ENCODE data around the gene HIP1.
"Not testable (repeated sequence)": the region's sequence is repeated elsewhere in the genome, so short reads cannot be mapped to it uniquely, and the experiment has no call there.

The HIP1 gene

DNA sequence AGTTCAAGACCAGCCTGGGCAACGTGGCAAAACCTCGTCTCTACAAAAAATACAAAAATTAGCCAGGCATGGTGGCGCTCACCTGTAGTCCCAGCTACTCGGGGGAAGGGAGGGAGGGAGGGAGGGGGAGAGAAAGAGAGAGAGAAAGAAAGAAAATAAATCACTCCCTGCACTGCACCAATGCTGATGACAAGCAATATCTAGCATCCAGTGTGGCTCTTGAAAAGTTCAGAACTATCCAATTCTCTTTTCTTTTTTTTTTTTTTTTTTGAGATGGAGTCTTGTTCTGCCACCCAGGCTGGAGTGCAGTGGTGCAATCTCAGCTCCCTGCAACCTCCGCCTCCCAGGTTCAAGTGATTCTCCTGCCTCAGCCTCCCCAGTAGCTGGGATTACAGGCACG, 45.1 kb downstream of the HIP1 start:
- H3K18ac ChIP-seq (ENCODE audit: low read length); H2AK5ac ChIP-seq (ENCODE audit: low read length); H3K4ac ChIP-seq (ENCODE audit: low read depth, low read length); H3K79me1 ChIP-seq (ENCODE audit: low read length); H3K4me3 ChIP-seq (ENCODE audit: low read depth, low read length); H3K14ac ChIP-seq (ENCODE audit: low read length); H2BK120ac ChIP-seq (ENCODE audit: insufficient read depth, low read length, poor library complexity); H3K79me2 ChIP-seq (ENCODE audit: control insufficient read depth, insufficient read depth, low read length, poor library complexity); DNase-seq; H2BK5ac ChIP-seq (ENCODE audit: low read depth, low read length, poor library complexity); H4K91ac ChIP-seq (ENCODE audit: low read depth, low read length); H3K36me3 ChIP-seq (ENCODE audit: control insufficient read depth in 1 of 2, insufficient read depth in 2 of 2, low read length in 2 of 2); H3K9me3 ChIP-seq (ENCODE audit: insufficient read depth, low read depth, low read length); H2BK12ac ChIP-seq (ENCODE audit: low read length); H3K23ac ChIP-seq (ENCODE audit: low read length); H4K12ac ChIP-seq (ENCODE audit: low read depth, low read length); H3K4me2 ChIP-seq (ENCODE audit: low read length); H2AFZ ChIP-seq (ENCODE audit: insufficient read depth, low read length, poor library complexity); H4K8ac ChIP-seq (ENCODE audit: low read depth, low read length); H3K9ac ChIP-seq (ENCODE audit: low read length); H3K27me3 ChIP-seq (ENCODE audit: insufficient read depth, low read length); H3K27ac ChIP-seq (ENCODE audit: low read depth, low read length); H3K4me1 ChIP-seq (ENCODE audit: control insufficient read depth in 1 of 2, insufficient read depth in 2 of 2, low read length in 2 of 2): not testable (repeated sequence)
- no CpG with 5 or more reads among the region's 6 CpGs for WGBS (ENCODE audit: extremely low coverage, insufficient coverage, insufficient read length)

DNA sequence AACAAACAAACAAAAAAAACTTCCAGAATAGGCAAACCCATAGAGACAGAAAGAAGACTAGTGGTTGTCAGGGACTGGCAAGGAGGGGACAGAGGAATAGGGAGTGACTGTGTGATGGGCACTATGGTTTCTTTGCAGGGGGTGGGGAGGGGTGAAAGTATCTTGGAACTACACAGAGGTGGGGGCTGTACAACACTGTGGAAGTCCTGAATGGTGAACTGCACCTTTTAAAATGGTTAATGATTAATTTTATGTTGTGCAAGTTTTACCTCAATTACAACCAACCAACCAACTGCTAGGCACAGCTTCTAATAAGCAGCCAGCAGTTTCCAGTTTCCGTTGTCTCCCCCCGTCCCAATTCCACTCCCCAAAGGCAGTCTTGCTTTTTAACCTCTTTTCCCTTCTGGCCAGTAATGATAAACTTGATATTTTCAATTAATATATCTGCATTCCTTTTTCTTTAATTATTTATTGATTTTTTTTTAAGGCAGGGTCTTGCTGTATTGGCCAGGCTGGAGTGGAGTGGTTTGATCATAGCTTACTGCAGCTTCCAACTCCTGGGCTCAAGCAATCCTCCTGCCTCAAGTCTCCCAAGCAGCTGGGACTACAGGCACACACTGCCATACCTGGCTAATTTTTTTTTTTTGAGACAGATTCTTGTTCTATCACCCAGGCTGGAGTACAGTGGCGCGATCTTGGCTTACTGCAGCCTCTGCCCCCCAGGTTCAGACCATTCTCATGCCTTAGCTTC, 46.8 kb downstream of the HIP1 start:
- Histone ChIP-seq H3K27ac (ENCODE audit: low read depth, low read length) (no peak overlapping the region), H3K36me3 (ENCODE audit: control insufficient read depth in 1 of 2, insufficient read depth in 2 of 2, low read length in 2 of 2) (no peaks in the 10 kb centered on the region), H3K4me2 (ENCODE audit: low read length) (no peak overlapping the region), H2BK12ac (ENCODE audit: low read length) (no peak overlapping the region), H3K79me1 (ENCODE audit: low read length) (no peaks in the 10 kb centered on the region), H2BK120ac (ENCODE audit: insufficient read depth, low read length, poor library complexity) (no peak overlapping the region), H4K91ac (ENCODE audit: low read depth, low read length) (no peak overlapping the region), H4K8ac (ENCODE audit: low read depth, low read length) (no peak overlapping the region), H2AFZ (ENCODE audit: insufficient read depth, low read length, poor library complexity) (no peak overlapping the region), H3K4me1 (ENCODE audit: control insufficient read depth in 1 of 2, insufficient read depth in 2 of 2, low read length in 2 of 2) (peaks cover 0 to 3% of the 10 kb centered on the region in 2 experiments), H3K9ac (ENCODE audit: low read length) (no peak overlapping the region), H3K4me3 (ENCODE audit: low read depth, low read length) (no peak overlapping the region), H3K9me3 (ENCODE audit: insufficient read depth, low read depth, low read length) (no peaks in the 10 kb centered on the region), H3K18ac (ENCODE audit: low read length) (no peak overlapping the region), H2AK5ac (ENCODE audit: low read length) (no peak overlapping the region), H3K4ac (ENCODE audit: low read depth, low read length) (no peak overlapping the region), H4K12ac (ENCODE audit: low read depth, low read length) (no peak overlapping the region), H3K23ac (ENCODE audit: low read length) (no peak overlapping the region), H3K14ac (ENCODE audit: low read length) (no peak overlapping the region), H2BK5ac (ENCODE audit: low read depth, low read length, poor library complexity) (no peak overlapping the region), H3K79me2 (ENCODE audit: control insufficient read depth, insufficient read depth, low read length, poor library complexity) (no peaks in the 10 kb centered on the region), H3K27me3 (ENCODE audit: insufficient read depth, low read length) (no peaks in the 10 kb centered on the region)
- WGBS (ENCODE audit: extremely low coverage, insufficient coverage, insufficient read length): no CpG with 5 or more reads among the region's 4 CpGs
- DNase-seq: no peak

DNA sequence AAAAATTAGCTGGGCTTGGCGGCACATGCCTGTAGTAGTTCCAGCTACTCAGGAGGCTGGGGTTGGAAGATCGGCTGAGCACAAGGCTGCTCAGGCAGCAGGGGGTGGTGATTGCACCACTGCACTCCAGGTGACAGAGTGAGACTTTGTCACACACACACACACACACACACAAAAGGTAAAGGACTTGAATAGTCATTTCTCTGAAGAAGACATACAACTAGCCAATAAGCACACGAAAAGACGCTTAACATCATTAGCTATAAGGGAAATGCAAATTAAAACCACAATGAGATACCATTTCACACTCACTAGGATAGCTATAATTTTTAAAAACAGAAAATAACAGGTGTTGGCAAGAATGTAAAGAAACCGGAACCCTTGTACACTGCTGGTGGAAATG, 48.6 kb downstream of the HIP1 start:
- Histone ChIP-seq H2BK120ac (ENCODE audit: insufficient read depth, low read length, poor library complexity) (no peak overlapping the region), H3K9me3 (ENCODE audit: insufficient read depth, low read depth, low read length) (no peaks in the 10 kb centered on the region), H2AFZ (ENCODE audit: insufficient read depth, low read length, poor library complexity) (no peak overlapping the region), H4K12ac (ENCODE audit: low read depth, low read length) (no peak overlapping the region), H3K14ac (ENCODE audit: low read length) (no peak overlapping the region), H4K8ac (ENCODE audit: low read depth, low read length) (no peak overlapping the region), H3K4me2 (ENCODE audit: low read length) (no peak overlapping the region), H2AK5ac (ENCODE audit: low read length) (no peak overlapping the region), H3K4me1 (ENCODE audit: control insufficient read depth in 1 of 2, insufficient read depth in 2 of 2, low read length in 2 of 2) (peaks cover 0 to under 1% of the 10 kb centered on the region in 2 experiments), H3K36me3 (ENCODE audit: control insufficient read depth in 1 of 2, insufficient read depth in 2 of 2, low read length in 2 of 2) (no peaks in the 10 kb centered on the region), H3K4me3 (ENCODE audit: low read depth, low read length) (no peak overlapping the region), H3K27me3 (ENCODE audit: insufficient read depth, low read length) (no peaks in the 10 kb centered on the region), H2BK12ac (ENCODE audit: low read length) (no peak overlapping the region), H3K27ac (ENCODE audit: low read depth, low read length) (no peak overlapping the region), H3K23ac (ENCODE audit: low read length) (no peak overlapping the region), H4K91ac (ENCODE audit: low read depth, low read length) (no peak overlapping the region), H3K18ac (ENCODE audit: low read length) (no peak overlapping the region), H3K79me2 (ENCODE audit: control insufficient read depth, insufficient read depth, low read length, poor library complexity) (no peaks in the 10 kb centered on the region), H3K79me1 (ENCODE audit: low read length) (no peaks in the 10 kb centered on the region), H3K9ac (ENCODE audit: low read length) (no peak overlapping the region), H3K4ac (ENCODE audit: low read depth, low read length) (no peak overlapping the region), H2BK5ac (ENCODE audit: low read depth, low read length, poor library complexity) (no peak overlapping the region)
- no CpG with 5 or more reads among the region's 5 CpGs for WGBS (ENCODE audit: extremely low coverage, insufficient coverage, insufficient read length)
- DNase-seq: no peak

DNA sequence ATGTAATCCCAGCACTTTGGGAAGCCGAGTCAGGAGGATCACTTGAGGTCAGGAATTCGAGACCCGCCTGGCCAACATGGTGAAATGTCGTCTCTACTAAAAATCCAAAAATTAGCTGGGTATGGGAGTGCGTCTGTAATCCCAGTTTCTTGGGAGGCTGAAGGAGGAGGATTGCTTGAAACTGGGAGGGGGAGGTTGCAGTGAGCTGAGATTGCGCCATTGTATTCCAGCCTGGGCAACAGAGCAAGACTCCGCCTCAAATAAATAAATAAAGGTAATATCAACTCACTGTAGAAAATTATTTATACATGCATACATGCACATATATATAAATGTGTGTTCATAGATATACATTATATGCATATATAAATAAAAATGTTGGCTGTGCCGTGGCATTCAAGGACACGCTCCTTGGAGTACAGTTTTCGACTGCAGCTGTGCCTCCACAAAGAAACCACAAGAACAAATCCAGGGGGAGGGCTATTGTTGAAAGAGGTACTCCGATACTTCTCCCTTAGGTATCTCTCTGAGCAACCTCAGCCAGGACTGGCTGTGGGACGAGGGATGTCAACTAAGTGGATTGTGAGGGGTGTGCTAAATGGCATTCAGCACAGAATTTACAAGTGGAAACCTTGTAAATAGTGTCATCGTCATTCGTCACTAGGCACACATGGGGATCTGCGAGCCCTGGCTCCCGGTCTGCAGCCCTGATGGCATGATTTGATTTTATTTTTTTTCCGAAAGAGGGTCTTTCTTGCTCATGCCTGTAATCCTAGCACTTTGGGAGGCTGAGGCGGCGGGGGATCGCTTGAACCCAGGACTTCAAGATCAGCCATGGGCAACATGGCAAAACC, 49.3 kb downstream of the HIP1 start:
- H2BK5ac ChIP-seq (ENCODE audit: low read depth, low read length, poor library complexity): no peak overlapping the region
- no peak overlapping the region for H4K91ac ChIP-seq (ENCODE audit: low read depth, low read length)
- no peak overlapping the region for H3K4me3 ChIP-seq (ENCODE audit: low read depth, low read length)
- no peak overlapping the region for H3K14ac ChIP-seq (ENCODE audit: low read length)
- no peaks in the 10 kb centered on the region for H3K79me2 ChIP-seq (ENCODE audit: control insufficient read depth, insufficient read depth, low read length, poor library complexity)
- H3K4ac ChIP-seq (ENCODE audit: low read depth, low read length): no peak overlapping the region
- H2AK5ac ChIP-seq (ENCODE audit: low read length): no peak overlapping the region
- no peak overlapping the region for H3K4me2 ChIP-seq (ENCODE audit: low read length)
- H3K79me1 ChIP-seq (ENCODE audit: low read length): no peaks in the 10 kb centered on the region
- H3K18ac ChIP-seq (ENCODE audit: low read length): no peak overlapping the region
- no peak overlapping the region for H3K23ac ChIP-seq (ENCODE audit: low read length)
- DNase-seq: no peak
- no peak overlapping the region for H3K9ac ChIP-seq (ENCODE audit: low read length)
- no peak overlapping the region for H4K12ac ChIP-seq (ENCODE audit: low read depth, low read length)
- H3K9me3 ChIP-seq (ENCODE audit: insufficient read depth, low read depth, low read length): no peaks in the 10 kb centered on the region
- H3K36me3 ChIP-seq (ENCODE audit: control insufficient read depth in 1 of 2, insufficient read depth in 2 of 2, low read length in 2 of 2): no peaks in the 10 kb centered on the region
- no peak overlapping the region for H2AFZ ChIP-seq (ENCODE audit: insufficient read depth, low read length, poor library complexity)
- H4K8ac ChIP-seq (ENCODE audit: low read depth, low read length): no peak overlapping the region
- H2BK120ac ChIP-seq (ENCODE audit: insufficient read depth, low read length, poor library complexity): no peak overlapping the region
- WGBS (ENCODE audit: extremely low coverage, insufficient coverage, insufficient read length): no CpG with 5 or more reads among the region's 20 CpGs
- H2BK12ac ChIP-seq (ENCODE audit: low read length): no peak overlapping the region
- no peaks in the 10 kb centered on the region for H3K4me1 ChIP-seq (ENCODE audit: control insufficient read depth in 1 of 2, insufficient read depth in 2 of 2, low read length in 2 of 2)
- H3K27me3 ChIP-seq (ENCODE audit: insufficient read depth, low read length): no peaks in the 10 kb centered on the region
- H3K27ac ChIP-seq (ENCODE audit: low read depth, low read length): no peak overlapping the region

Measured in trophoblast cell (in vitro differentiated cells and primary cell).